ENCODE measurements around the gene PARP9.
"Not testable (repeated sequence)": the region's sequence is repeated elsewhere in the genome, so short reads cannot be mapped to it uniquely, and the experiment has no call there.

PARP9 gene

GRCh38 chr3:122576174-122576940 is 12.3 kb upstream of the PARP9 start:
- DNase-seq (ENCODE audit: low read depth in 2 of 2), result no peak

- peak in 1 of 2 donors; percentile 20 for DNase-seq (ENCODE audit: low read depth in 2 of 2)
Observed at GRCh38 chr3:122572940-122573412, 8.9 kb upstream of the PARP9 start.

GRCh38 chr3:122568755-122569154 is 4.7 kb upstream of the PARP9 start:
- no peak for DNase-seq (ENCODE audit: low read depth in 2 of 2)

- DNase-seq (ENCODE audit: low read depth in 2 of 2), result not testable (repeated sequence)
Observed at GRCh38 chr3:122568131-122568530, 4.0 kb upstream of the PARP9 start.

- DNase-seq (ENCODE audit: low read depth in 2 of 2), result no peak
Observed at GRCh38 chr3:122563717-122564025, 429 bp downstream of the PARP9 start.

DNA sequence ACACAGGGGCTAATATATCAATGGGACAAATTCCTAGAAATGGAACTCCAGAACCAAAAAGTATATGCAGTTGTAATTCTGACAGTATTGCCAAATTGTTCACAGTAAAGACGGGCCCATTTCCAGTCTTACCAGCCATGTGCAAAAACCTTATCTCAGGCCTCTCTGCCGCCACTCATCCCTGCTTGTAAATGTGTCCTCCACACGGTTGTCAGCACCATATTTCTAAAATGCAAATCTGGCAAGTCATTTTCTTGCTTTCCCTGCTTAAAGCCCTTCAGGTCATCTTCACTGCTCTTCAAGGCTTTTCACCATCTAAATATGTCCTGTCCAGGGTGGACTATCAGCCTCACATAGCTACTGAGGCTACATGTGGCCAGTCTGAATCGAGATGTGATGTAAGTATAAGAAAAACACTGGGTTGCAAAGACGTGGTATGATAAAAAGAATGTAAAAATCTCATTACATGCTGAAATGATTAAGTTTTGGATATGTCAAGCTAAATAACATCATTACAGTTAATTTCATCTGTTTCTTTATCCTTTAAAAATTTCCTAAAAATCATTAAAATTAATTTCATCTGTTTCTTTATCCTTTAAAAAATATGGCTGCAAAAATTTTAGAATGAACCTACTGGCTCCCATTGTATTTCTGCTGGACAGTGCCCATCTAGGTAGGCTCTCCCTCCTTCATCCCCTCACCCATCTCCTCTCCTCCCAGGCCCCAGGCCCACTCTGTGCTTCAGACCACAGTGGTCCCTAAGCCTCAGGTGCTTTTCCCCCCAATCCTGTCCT is 980 bp downstream of the PARP9 start:
- no peak for DNase-seq (ENCODE audit: low read depth in 2 of 2)

DNA sequence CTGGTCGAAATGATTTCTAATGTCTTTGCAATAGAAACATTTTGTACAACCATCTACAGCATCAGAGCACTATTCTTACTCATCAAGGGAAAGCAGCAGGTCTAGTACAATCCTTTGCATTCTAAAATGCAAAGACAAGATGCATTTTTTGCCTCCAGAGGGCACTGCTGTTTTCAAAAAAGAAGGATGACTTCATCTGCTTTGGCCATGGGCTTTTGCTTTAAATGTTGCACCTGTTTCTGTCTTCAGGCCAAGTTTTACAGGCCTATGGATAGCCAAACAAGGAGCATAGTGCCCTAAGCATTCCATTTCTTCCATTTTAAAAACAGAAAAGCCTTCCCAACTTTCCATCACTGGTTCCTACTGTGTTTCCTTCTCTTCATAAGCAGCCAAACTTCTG is 3.4 kb downstream of the PARP9 start:
- DNase-seq (ENCODE audit: low read depth in 2 of 2), result no peak

DNA sequence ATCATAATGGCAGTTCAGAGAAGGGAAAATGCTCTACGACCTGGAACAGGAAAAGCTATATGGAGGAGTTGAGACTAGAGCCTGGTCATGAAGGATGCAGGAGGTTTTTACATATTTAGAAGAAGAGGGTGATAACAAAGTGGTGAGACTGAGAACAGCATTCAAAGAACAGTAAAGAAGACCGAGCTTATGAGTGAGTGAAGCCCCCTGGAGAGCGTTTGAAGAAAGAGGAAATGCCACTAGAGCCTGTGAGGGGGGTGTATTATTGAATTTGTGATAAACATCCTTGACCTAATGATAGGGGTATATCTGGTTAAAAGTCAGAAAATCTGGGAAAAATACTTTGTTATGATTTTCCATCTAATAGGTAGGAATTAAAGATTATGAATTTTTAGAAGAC is 4.2 kb downstream of the PARP9 start:
- DNase-seq (ENCODE audit: low read depth in 2 of 2), result no peak

DNA sequence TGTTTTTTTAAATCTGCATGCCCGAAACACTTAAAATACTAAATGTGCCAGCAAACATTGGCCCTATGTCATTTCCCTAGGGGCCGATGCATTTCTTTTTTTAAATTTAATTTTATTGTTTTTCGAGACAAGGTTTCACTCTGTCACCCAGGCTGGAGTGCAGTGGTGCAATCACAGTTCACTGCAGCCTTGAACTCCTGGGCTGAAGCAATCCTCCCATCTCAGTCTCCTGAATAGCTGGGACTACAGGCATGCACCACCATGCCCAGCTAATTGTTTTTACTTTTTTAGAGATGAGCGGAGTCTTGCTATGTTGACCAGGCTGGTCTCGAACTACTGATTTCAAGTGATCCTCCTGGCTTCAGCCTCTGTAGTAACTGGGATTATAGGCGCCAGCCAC is 5.5 kb downstream of the PARP9 start:
- DNase-seq (ENCODE audit: low read depth in 2 of 2), result no peak

DNA sequence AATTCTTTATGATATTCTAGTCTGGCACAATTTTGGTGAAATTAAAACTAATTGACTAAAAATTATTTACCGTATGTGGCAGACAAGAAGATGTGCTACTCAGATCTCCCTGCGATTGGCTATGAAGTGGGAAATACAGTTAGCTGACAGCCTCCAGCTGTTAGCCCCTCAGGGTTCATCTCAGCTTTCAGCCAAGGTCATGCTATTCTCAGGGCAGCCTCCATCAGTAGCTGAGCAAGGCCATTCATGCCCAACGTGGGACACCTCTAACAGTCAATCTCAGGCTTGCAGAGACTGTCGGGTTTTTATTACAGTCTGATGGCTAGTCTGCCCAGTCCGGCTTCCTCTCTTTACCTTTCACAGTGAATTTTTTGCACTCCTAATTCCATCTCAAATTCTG is 6.7 kb downstream of the PARP9 start:
- no peak for DNase-seq (ENCODE audit: low read depth in 2 of 2)

DNA sequence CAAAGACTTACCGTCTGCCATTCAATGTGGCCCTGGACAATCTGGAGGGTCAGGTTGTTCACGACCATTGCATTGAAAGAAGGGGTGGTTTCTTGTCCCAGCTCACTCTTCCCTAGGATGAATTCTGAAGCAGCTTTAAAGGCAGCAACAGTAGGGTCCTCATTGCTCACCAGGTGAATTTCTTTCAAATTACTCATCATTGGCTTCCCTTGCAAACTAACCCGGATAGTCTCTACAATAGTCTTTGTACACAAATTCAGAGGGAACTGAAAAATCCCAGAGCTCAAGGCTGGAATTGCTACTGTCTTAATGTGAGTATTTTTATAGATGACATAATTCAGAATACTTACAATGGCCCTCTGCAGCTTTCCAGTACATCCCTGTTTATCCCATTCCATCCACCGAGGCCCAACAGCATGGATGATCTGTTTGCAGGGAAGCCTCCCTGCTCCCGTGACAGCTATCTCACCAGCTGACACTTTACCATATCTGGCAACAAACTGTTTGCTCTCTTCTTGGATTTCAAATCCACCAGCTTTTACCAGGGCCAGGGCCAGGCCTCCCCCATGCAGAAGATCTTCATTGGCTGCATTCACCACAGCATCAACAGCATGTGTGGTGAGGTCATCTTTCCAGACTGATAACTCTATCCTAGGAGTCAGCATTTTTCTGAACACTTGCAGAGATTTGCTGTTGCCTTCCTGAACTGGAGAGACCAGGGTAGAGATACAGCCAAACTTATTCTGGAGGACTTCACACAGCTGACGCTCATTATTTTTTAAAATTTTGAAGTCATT is 8.6 kb downstream of the PARP9 start:
- DNase-seq (ENCODE audit: low read depth in 2 of 2), result no peak

GRCh38 chr3:122553171-122553570 is 10.9 kb downstream of the PARP9 start:
- DNase-seq (ENCODE audit: low read depth in 2 of 2), result no peak

- no peak for DNase-seq (ENCODE audit: low read depth in 2 of 2)
Observed at GRCh38 chr3:122548619-122549018, 15.5 kb downstream of the PARP9 start.

DNA sequence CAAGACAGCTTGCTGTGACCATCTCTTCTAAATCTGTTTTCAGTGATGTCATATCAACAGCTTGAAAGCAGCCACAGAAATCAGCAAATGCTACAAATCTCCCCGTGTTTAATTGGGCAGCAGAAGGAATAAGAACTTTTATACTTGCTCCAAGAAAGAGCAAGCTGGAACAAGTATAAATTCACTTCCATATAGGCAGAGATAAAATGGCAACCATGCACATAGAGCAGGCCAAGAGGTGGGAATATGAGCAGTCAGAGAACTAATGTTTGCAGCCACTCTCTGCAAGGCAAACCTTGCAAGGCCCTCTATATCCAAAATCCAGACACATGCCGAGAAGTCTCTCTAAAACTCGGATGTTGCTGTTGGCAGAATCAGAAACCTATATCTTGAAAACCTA is 16.0 kb downstream of the PARP9 start:
- no peak for DNase-seq (ENCODE audit: low read depth in 2 of 2)

- DNase-seq (ENCODE audit: low read depth in 2 of 2), result no peak
Observed at GRCh38 chr3:122546151-122546550, 17.9 kb downstream of the PARP9 start.

DNA sequence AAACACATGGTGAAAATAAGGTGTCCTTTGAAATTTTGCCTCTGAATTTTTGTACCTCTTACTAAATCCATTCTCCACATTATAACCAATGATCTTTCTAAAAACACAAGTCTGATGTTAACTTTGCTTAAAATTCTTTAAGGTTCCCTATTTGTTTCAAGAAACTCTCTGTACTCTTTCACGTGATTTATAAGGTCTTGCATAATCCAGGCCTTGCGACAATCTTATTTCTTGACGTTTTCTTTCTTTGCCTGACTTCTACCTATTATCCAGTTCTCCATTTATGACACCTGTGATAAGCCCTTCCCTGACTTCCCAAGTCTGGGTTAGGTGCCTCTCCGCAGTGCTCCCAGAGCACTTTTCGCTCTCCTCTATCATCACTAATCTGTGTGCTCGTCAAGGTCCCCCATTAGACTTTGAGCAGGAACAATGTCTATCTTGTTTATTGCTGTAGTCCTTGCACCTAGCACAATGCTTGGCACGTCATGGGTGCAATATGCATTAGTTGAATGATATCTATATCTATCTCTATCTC is 25.1 kb downstream of the PARP9 start:
- no peak for DNase-seq (ENCODE audit: low read depth in 2 of 2)

DNA sequence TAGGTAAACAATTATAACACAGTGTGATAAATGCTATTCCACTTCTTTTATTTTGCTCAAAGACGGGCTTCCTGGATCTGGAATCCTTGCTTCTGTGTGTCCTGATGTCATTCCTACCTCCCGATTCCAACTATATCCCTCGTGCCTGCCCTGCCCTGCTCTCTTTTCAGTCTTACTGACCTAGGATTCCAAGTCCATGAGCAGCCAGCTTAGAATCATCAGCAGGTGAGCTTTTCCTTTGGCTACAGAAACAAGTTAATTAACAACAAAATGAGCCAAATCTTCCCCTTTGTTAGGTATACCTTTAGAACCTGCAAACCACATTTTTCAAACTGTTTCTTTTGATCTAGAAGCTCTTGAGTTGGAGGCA is 27.5 kb downstream of the PARP9 start:
- no peak for DNase-seq (ENCODE audit: low read depth in 2 of 2)

DNA sequence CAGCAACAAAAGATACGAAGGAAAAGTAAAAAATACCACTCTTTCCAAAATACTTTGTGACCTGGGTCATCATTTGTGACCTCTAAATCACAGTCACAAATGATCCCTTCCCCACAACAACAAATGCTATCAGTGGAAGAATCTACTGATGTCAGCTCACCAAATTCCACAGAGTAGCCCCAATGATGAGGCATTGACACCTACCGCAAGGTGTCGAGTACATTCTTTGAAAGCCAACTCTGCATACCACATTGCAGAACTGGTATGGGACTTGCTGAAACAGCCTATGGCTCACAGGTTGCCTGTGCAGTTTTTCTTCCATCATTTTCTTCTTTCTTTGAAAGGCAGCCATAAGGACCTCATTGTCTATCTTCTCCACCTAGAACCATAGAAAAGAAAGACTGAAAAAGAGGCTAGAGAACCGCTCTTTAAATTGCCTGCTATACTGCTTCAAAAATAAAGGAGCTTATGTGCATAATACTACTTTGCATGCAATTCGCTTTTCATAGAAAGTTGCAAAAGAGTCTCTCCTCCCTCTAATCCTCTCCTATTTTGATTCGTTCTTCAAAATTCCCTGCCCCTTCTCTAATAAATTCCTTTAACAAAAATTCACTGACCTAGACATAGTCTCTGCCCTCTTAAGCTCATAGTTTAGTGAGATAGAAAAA is 28.0 kb downstream of the PARP9 start:
- DNase-seq (ENCODE audit: low read depth in 2 of 2), result no peak

DNA sequence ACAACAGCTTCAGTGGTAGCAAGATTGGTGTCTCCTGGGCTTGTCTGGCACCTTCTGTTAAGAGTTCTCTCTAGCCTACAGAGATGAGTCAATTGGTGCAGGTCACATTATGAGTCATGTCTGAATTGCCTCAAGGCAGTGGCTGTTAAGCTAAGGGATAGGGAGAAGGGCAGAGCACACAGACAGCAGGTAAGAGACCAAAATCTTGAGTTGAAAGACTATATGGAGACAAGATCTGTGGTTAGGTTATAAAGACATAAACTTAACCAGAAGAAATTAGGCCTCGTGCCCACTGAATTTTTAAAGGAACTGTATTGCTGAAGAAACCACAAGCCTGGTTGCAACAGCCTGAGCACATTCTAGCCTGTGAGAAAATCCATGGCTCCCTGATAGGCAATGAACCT is 30.2 kb downstream of the PARP9 start:
- no peak for DNase-seq (ENCODE audit: low read depth in 2 of 2)

GRCh38 chr3:122533480-122533879 is 30.6 kb downstream of the PARP9 start:
- no peak for DNase-seq (ENCODE audit: low read depth in 2 of 2)

DNA sequence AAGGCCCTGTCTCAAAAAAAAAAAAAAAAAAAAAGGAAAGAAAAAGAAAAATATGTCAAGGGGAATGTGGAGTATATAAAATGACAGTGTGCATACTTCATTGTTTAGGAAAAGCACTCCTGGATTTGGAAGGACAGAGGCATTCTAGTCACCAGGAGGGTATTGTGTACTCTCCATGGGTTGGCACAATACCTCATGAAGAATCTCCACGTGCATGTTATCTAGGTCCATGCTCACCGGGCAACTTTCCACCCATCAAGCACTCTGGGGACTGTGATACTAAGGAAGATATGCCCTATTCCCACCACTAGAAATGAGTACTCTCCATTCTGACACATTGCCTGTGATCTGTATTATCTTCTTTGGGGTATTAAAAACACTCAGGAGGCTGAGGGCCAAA is 33.9 kb downstream of the PARP9 start:
- DNase-seq (ENCODE audit: low read depth in 2 of 2), result no peak

GRCh38 chr3:122523317-122523716 is 40.8 kb downstream of the PARP9 start:
- no peak for DNase-seq (ENCODE audit: low read depth in 2 of 2)

Measured in stimulated activated CD8-positive, alpha-beta memory T cell treated with anti-CD3 and anti-CD28 coated beads, Interleukin-2, amount 100 ng/mL, for 1 hour (primary cell).